Neural crest cell (in vitro differentiated cells): ENCODE measurements around the gene FKBP9. TPM values are rescaled to one million over a fixed set of nuclear protein-coding genes. Genes with fewer than 3 reads are reported as not detected.
A peak's percentile ranks its signal among the peaks of the same experiment; 100 is the strongest.
"Not testable (repeated sequence)": the region's sequence is repeated elsewhere in the genome, so short reads cannot be mapped to it uniquely, and the experiment has no call there.

Experiments
- DNase-seq: peaks from one replicate; pipeline ENCODE4 v3.0.0; 2021; ENCODE audit warnings: low read depth, mixed read lengths, low spot score
- H3K27ac Mint-ChIP-seq: one replicate; pipeline ENCODE4 v1.8.0; 2021; ENCODE audit warnings: mild to moderate bottlenecking, mixed read lengths; ENCODE audit not compliant: unreplicated experiment
- H3K27me3 Mint-ChIP-seq: 2 replicates; pipeline ENCODE4 v1.8.0; 2021; ENCODE audit warnings: low read depth, mild to moderate bottlenecking, mixed read lengths
- H3K36me3 Mint-ChIP-seq: 2 replicates; pipeline ENCODE4 v1.8.0; 2021; ENCODE audit warnings: low read depth, mild to moderate bottlenecking, mixed read lengths
- H3K4me1 Mint-ChIP-seq: 2 replicates; pipeline ENCODE4 v1.8.0; 2021; ENCODE audit warnings: mixed read lengths
- H3K4me3 Mint-ChIP-seq: one replicate; pipeline ENCODE4 v1.8.0; 2021; ENCODE audit warnings: mild to moderate bottlenecking, mixed read lengths
- H3K9me3 Mint-ChIP-seq: 2 replicates; pipeline ENCODE4 v1.8.0; 2021; ENCODE audit warnings: mixed read lengths
- long read RNA-seq: library from polyadenylated mRNA; unstranded; transcript quantifications from one replicate; pipeline ENCODE4 v2.0.0, GENCODE V29; 2020
- total RNA-seq: library from RNA; stranded (reverse); gene quantifications from 2 replicates; pipeline ENCODE4 v1.2.1, GENCODE V29; 2021
- TF ChIP-seq, protein P1 (sequence below): fragments of 200-600 bp; sonication (generic); conservative IDR thresholded peaks from 2 replicates; pipeline ENCODE4 v1.5.0; 2021; ENCODE audit warnings: antibody characterized with exemption, mild to moderate bottlenecking

FKBP9 gene, protein sequence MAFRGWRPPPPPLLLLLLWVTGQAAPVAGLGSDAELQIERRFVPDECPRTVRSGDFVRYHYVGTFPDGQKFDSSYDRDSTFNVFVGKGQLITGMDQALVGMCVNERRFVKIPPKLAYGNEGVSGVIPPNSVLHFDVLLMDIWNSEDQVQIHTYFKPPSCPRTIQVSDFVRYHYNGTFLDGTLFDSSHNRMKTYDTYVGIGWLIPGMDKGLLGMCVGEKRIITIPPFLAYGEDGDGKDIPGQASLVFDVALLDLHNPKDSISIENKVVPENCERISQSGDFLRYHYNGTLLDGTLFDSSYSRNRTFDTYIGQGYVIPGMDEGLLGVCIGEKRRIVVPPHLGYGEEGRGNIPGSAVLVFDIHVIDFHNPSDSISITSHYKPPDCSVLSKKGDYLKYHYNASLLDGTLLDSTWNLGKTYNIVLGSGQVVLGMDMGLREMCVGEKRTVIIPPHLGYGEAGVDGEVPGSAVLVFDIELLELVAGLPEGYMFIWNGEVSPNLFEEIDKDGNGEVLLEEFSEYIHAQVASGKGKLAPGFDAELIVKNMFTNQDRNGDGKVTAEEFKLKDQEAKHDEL
- total RNA-seq: 78.0 and 85.6 TPM in 2 replicates
- long read RNA-seq, partial matches to known transcripts: 0 of 4 reads
- long read RNA-seq, other reads (novel, unspliced or antisense): 2 of 4 reads

DNA sequence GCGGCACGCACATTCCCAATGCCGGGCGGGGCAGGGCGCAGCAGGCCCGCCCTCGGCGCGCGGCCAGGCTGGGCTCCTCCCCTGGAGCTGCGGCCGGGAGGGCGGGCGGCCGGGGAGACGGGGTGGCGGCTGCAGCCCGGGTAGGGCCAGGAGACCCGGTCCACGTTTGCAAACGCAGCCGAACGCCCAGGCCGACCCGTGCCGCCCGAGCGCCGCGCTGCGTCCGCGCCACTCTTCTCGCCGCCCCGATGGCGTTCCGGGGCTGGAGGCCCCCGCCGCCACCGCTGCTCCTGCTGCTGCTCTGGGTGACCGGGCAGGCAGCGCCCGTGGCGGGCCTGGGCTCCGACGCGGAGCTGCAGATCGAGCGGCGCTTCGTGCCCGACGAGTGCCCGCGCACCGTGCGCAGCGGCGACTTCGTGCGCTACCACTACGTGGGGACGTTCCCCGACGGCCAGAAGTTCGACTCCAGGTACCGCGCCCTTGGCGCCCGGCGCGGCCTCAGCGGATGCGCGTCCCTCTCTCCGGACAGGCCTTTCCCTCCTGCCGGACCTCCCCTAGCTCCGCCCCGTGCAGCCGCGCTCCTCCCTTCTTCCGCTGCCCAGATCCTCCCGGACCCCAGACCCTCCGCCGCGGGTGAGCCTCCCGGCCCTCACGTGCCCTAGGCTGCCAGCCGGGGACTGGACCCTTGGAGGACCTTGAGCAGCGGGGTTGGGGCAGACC lies at the start of gene FKBP9:
Gene FKBP9 (plus strand): TSS at position 115 of the 720 bp plus-strand sequence. CDS start 134 bp downstream, at position 249.
- H3K4me1 Mint-ChIP-seq: peaks cover 21% of the 10 kb centered on the region
- H3K4me3 Mint-ChIP-seq: peak within 1 kb of the TSS; percentile 89
- H3K36me3 Mint-ChIP-seq: peaks cover 3% of the 10 kb centered on the region
- no peaks in the 10 kb centered on the region for H3K27me3 Mint-ChIP-seq
- peak; percentile 77 for DNase-seq
- no peaks in the 10 kb centered on the region for H3K9me3 Mint-ChIP-seq
- TF ChIP-seq, protein P1, sequence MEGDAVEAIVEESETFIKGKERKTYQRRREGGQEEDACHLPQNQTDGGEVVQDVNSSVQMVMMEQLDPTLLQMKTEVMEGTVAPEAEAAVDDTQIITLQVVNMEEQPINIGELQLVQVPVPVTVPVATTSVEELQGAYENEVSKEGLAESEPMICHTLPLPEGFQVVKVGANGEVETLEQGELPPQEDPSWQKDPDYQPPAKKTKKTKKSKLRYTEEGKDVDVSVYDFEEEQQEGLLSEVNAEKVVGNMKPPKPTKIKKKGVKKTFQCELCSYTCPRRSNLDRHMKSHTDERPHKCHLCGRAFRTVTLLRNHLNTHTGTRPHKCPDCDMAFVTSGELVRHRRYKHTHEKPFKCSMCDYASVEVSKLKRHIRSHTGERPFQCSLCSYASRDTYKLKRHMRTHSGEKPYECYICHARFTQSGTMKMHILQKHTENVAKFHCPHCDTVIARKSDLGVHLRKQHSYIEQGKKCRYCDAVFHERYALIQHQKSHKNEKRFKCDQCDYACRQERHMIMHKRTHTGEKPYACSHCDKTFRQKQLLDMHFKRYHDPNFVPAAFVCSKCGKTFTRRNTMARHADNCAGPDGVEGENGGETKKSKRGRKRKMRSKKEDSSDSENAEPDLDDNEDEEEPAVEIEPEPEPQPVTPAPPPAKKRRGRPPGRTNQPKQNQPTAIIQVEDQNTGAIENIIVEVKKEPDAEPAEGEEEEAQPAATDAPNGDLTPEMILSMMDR: no peak
- no peak within 1 kb of the TSS for H3K27ac Mint-ChIP-seq

DNA sequence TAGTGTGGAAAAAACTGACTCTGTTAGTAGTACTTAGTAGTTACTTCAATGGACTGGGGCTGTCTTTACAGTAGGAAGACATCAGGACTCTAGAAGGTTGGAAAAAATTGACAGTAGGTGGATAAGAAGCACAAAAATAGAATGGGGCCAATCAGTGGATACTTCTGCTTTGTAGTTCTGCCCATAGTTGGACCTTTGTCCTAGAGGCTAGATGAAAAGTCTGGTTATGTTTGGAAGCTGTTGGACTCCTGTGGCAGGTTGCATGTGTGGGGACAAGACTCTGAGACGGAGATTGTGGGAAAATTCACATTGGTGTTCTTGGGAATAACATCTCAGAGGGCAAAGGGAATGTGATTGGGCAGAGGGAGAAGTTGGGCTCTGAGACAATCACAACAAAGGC lies 47.0 kb upstream of the FKBP9 start:
- Mint-ChIP-seq H3K9me3 (peaks cover 3% of the 10 kb centered on the region), H3K36me3 (peaks cover 17% of the 10 kb centered on the region), H3K27me3 (no peaks in the 10 kb centered on the region), H3K27ac (no peak overlapping the region), H3K4me3 (no peak overlapping the region), H3K4me1 (peaks cover 5% of the 10 kb centered on the region)
- TF ChIP-seq, protein P1: no peak
- no peak for DNase-seq

DNA sequence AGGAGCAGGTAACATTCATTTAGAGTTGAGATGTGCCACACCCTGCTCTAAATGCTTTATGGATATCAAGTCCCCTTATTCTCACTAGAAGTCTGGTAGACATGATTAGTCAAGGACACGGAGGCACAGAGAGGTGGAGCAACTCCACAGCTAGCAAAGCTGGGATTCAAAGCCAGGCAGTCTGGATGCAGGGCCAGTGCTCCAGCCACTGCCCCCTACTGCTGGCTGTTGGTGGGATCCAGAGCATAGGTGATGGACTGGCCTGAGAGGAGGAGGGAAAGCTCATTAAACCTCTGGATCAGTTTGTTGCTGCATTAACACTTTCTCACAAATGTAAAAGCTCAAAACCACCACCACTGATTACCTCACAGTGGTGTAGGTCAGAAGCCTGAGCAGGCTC lies 43.1 kb upstream of the FKBP9 start:
- H3K9me3 Mint-ChIP-seq: no peaks in the 10 kb centered on the region
- DNase-seq: no peak
- no peaks in the 10 kb centered on the region for H3K27me3 Mint-ChIP-seq
- no peak overlapping the region for H3K4me3 Mint-ChIP-seq
- TF ChIP-seq, protein P1: no peak
- H3K4me1 Mint-ChIP-seq: no peaks in the 10 kb centered on the region
- H3K36me3 Mint-ChIP-seq: peaks cover 34% of the 10 kb centered on the region
- H3K27ac Mint-ChIP-seq: no peak overlapping the region

DNA sequence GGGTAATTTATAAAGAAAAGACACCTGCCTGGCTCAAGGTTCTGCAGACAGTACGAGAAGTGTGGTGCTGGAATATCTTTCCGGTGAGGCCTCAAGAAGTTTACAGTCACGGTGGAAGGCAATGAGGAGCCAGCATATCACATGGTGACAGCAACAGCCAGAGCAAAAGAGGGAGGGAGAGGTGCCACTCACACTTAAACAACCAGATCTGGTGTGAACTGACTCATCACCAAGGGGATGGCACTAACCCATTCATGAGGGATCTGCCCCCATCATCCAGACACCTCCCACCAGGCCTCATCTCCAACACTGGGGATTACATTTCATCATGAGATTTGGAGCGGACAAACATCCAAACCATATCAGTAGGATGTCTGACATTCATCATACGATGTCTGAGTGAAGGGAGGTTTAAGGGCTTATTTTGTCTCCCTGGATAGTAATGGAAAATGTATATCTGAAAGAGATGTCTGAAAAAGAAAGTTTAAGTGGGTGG lies 42.2 kb upstream of the FKBP9 start:
- Mint-ChIP-seq H3K27me3 (no peaks in the 10 kb centered on the region), H3K4me1 (no peaks in the 10 kb centered on the region), H3K9me3 (no peaks in the 10 kb centered on the region), H3K4me3 (no peak overlapping the region), H3K27ac (no peak overlapping the region), H3K36me3 (peaks cover 34% of the 10 kb centered on the region)
- TF ChIP-seq, protein P1: no peak
- no peak for DNase-seq

DNA sequence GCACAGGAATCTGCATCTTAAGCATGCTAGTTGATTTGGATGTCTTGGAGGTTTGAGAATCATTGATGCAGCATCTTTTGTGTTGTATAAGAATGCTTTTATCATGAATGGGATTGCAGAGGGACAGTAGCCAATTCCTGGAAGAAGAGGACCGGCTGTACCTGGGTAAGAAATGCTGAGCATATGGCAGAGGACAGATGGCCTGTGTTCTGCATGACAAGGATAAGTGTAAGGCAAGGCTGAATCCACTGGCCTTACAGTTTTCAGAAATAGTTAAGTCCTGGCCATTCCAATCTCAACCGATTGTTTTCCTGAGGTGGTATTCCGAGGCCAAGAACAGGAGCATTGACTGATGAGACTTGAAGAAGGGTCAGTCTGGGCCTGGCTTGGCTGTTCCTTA lies 41.2 kb upstream of the FKBP9 start:
- DNase-seq: no peak
- no peak overlapping the region for H3K27ac Mint-ChIP-seq
- peaks cover 34% of the 10 kb centered on the region for H3K36me3 Mint-ChIP-seq
- no peaks in the 10 kb centered on the region for H3K27me3 Mint-ChIP-seq
- TF ChIP-seq, protein P1: no peak
- H3K4me1 Mint-ChIP-seq: no peaks in the 10 kb centered on the region
- no peak overlapping the region for H3K4me3 Mint-ChIP-seq
- H3K9me3 Mint-ChIP-seq: no peaks in the 10 kb centered on the region

DNA sequence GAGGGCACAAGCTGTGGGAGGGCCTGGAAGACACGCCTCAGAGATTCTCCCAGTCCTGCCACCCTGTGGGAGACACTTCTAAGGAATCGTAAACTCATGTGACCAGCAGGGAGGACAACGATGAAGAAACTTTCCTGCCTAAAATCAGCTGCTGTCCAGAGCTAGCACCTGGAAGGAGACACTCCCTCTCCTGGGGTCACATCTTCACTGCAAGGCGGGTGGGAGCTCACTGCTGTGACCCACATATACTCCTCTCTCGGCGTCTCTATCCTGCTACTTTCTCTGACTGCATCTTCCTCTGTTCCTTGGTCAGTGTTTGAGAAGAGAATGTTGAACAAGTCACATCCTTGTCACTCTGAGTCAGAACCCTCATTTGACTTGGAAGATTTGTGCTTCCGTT lies 40.2 kb upstream of the FKBP9 start:
- not testable (repeated sequence) for DNase-seq, H3K27ac Mint-ChIP-seq, H3K9me3 Mint-ChIP-seq

More for the DNA sequence above, 40.2 kb upstream of the FKBP9 start:
- H3K36me3 Mint-ChIP-seq: peaks cover 36% of the 10 kb centered on the region
- H3K4me1 Mint-ChIP-seq, H3K27me3 Mint-ChIP-seq, H3K4me3 Mint-ChIP-seq: not testable (repeated sequence)
